Activated T-helper 1 cell treated with Interleukin-2 at 50 U/mL for 16 hours (primary cell): ENCODE measurements around the gene TIFAB.
A peak's percentile ranks its signal among the peaks of the same experiment; 100 is the strongest.

Source experiments
- DNase-seq: peaks from one replicate; pipeline ENCODE4 v3.0.0-alpha.2; 2020; ENCODE audit warnings: low read depth

The TIFAB gene

GRCh38 chr5:135458356-135458755 lies 6.2 kb upstream of the TIFAB start:
- no peak for DNase-seq

GRCh38 chr5:135457424-135458071 lies 5.4 kb upstream of the TIFAB start:
- peak; percentile 16 for DNase-seq

GRCh38 chr5:135456238-135457099 lies 4.3 kb upstream of the TIFAB start:
- DNase-seq = no peak

- no peak for DNase-seq
Measured at GRCh38 chr5:135455876-135456237, 3.7 kb upstream of the TIFAB start.

- no peak for DNase-seq
Measured at GRCh38 chr5:135454946-135455345, 2.8 kb upstream of the TIFAB start.

GRCh38 chr5:135453613-135454012 lies 1.5 kb upstream of the TIFAB start:
- no peak for DNase-seq

- no peak for DNase-seq
Measured at GRCh38 chr5:135451581-135452320, 400 bp downstream of the TIFAB start.

GRCh38 chr5:135450952-135451351 lies 1.2 kb downstream of the TIFAB start:
- DNase-seq = no peak

- no peak for DNase-seq
Measured at GRCh38 chr5:135450336-135450735, 1.8 kb downstream of the TIFAB start.

GRCh38 chr5:135449644-135450043 lies 2.5 kb downstream of the TIFAB start:
- no peak for DNase-seq

GRCh38 chr5:135448791-135449507 lies 3.2 kb downstream of the TIFAB start:
- DNase-seq = no peak

- no peak for DNase-seq
Measured at GRCh38 chr5:135448071-135448739, 3.9 kb downstream of the TIFAB start.

- no peak for DNase-seq
Measured at GRCh38 chr5:135447298-135447929, 4.7 kb downstream of the TIFAB start, which contains the start of gene DCANP1. DCANP1 (minus strand) TSS chr5:135447348; CDS start chr5:135447108, 240 bp downstream.

- DNase-seq = no peak
Measured at GRCh38 chr5:135446615-135447014, 5.5 kb downstream of the TIFAB start.

GRCh38 chr5:135446206-135446605 lies 5.9 kb downstream of the TIFAB start:
- DNase-seq = no peak

- no peak for DNase-seq
Measured at GRCh38 chr5:135445306-135445985, 6.7 kb downstream of the TIFAB start.

GRCh38 chr5:135444881-135445280 lies 7.3 kb downstream of the TIFAB start:
- no peak for DNase-seq

- DNase-seq = no peak
Measured at GRCh38 chr5:135444360-135444759, 7.8 kb downstream of the TIFAB start.

- no peak for DNase-seq
Measured at GRCh38 chr5:135443161-135443960, 8.8 kb downstream of the TIFAB start.
